Testis (tissue), 2 donors: ENCODE results near the gene OPRL1.

Experiments
- POLR2A ChIP-seq: fragments of 450-650 bp; IDR thresholded peaks from one replicate; pipeline ENCODE4 v1.6.1; 2017; ENCODE audit warnings: antibody characterized with exemption, mild to moderate bottlenecking, moderate library complexity
- TF ChIP-seq, protein P1 (sequence below), 3 experiments: fragments of 450-650 bp in 2 of 3; fragments of 200-600 bp in 1 of 3; sonication (generic) in 1 of 3; IDR thresholded peaks; one replicate each; pipeline ENCODE4 v1.5.1; 2016 to 2019; ENCODE audit warnings: antibody characterized with exemption in 3 of 3, mild to moderate bottlenecking in 2 of 3, moderate library complexity in 1 of 3

DNA sequence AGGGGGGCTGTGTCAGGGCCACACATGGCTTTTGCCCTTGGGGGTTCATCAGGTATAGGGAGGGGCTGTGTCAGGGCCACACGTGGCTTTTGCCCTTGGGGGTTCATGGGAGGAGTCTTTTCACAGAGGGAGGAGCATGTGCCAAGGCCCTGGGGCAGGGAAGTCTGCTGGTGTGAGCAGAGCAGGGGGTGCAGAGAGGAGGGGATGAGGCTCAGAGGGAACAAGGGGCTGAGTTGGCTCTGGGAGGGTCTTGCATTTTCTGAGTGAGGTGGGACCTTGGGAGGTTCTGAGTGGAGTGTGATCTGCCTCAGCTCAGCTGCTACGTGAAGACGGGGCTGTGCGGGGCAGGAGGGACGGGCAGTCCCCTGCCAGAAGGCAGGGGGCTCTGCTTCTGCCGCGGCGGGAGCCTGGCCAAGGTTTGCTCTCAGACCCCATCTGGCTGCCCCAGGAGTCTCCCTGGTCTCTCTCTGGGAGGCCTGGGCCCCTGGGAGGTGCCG is 24.4 kb upstream of the OPRL1 start:
- TF ChIP-seq, protein P1, sequence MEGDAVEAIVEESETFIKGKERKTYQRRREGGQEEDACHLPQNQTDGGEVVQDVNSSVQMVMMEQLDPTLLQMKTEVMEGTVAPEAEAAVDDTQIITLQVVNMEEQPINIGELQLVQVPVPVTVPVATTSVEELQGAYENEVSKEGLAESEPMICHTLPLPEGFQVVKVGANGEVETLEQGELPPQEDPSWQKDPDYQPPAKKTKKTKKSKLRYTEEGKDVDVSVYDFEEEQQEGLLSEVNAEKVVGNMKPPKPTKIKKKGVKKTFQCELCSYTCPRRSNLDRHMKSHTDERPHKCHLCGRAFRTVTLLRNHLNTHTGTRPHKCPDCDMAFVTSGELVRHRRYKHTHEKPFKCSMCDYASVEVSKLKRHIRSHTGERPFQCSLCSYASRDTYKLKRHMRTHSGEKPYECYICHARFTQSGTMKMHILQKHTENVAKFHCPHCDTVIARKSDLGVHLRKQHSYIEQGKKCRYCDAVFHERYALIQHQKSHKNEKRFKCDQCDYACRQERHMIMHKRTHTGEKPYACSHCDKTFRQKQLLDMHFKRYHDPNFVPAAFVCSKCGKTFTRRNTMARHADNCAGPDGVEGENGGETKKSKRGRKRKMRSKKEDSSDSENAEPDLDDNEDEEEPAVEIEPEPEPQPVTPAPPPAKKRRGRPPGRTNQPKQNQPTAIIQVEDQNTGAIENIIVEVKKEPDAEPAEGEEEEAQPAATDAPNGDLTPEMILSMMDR (IDR thresholded peaks at IDR 0.05) = no peak
- TF ChIP-seq POLR2A = no peak
